SK-N-SH treated with all-trans-retinoic acid at 6 μM for 48 hours (cell line): ENCODE measurements around the gene ISLR.

Experiments used
- ARNTL ChIP-seq: fragments of 450-650 bp; formaldehyde crosslinking; IDR thresholded peaks from 2 replicates; pipeline ENCODE4 v1.5.0; 2020; ENCODE audit warnings: low read depth, mild to moderate bottlenecking, moderate library complexity, borderline replicate concordance
- RARB ChIP-seq: fragments of 250-450 bp; sonication (Bioruptor Pico); IDR thresholded peaks from 2 replicates; pipeline ENCODE4 v1.8.0; 2021; ENCODE audit warnings: mild to moderate bottlenecking, moderate library complexity
- SNAI2 ChIP-seq: fragments of 250-450 bp; sonication (Bioruptor Pico); IDR thresholded peaks from 2 replicates; pipeline ENCODE4 v1.5.0; 2020; ENCODE audit warnings: mild to moderate bottlenecking, moderate library complexity
- TOX ChIP-seq: fragments of 250-450 bp; sonication (Bioruptor Pico); IDR thresholded peaks from 2 replicates; pipeline ENCODE4 v1.8.0; 2021; ENCODE audit warnings: mild to moderate bottlenecking, moderate library complexity, borderline replicate concordance
- ZFP3 ChIP-seq: fragments of 250-450 bp; sonication (Bioruptor Pico); IDR thresholded peaks from 2 replicates; pipeline ENCODE4 v1.5.0; 2020; ENCODE audit warnings: mild to moderate bottlenecking, moderate library complexity
- ZNF70 ChIP-seq: fragments of 450-650 bp; formaldehyde crosslinking; IDR thresholded peaks from 2 replicates; pipeline ENCODE4 v1.5.0; 2020; ENCODE audit warnings: mild to moderate bottlenecking, moderate library complexity
- TF ChIP-seq, protein P1 (sequence below): fragments of 250-450 bp; sonication (Bioruptor Pico); IDR thresholded peaks from 2 replicates; pipeline ENCODE4 v1.5.0; 2020; ENCODE audit warnings: mild to moderate bottlenecking, moderate library complexity
- TF ChIP-seq, protein P2 (sequence below): fragments of 250-450 bp; sonication (Bioruptor Pico); IDR thresholded peaks from 2 replicates; pipeline ENCODE4 v1.8.0; 2020; ENCODE audit warnings: mild to moderate bottlenecking, moderate library complexity, borderline replicate concordance
- TF ChIP-seq, protein P3 (sequence below): fragments of 250-450 bp; sonication (Bioruptor Pico); IDR thresholded peaks from 2 replicates; pipeline ENCODE4 v1.5.1; 2021; ENCODE audit warnings: mild to moderate bottlenecking, moderate library complexity

DNA sequence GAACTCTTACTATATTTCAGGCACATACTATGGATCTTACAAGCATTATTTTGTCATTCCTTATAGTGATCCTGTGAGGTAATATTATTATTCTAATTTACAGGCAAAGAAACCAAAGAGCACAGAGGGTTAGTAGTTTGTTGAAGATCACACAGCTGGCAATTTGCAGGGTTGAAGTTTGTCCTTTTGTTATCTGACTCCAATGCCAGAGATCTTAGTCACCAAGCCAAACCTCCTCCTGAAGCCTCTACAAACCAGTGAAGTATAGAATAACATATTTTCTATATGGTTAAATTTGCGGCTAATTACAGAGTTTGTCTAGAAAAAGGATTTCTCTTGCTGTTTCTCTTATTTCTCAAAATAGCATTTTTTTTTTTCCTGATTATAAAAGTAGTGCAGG, 31.9 kb upstream of the ISLR start:
- TF ChIP-seq SNAI2 (CRISPR knock-in tag): no peak
- TF ChIP-seq, protein P1, sequence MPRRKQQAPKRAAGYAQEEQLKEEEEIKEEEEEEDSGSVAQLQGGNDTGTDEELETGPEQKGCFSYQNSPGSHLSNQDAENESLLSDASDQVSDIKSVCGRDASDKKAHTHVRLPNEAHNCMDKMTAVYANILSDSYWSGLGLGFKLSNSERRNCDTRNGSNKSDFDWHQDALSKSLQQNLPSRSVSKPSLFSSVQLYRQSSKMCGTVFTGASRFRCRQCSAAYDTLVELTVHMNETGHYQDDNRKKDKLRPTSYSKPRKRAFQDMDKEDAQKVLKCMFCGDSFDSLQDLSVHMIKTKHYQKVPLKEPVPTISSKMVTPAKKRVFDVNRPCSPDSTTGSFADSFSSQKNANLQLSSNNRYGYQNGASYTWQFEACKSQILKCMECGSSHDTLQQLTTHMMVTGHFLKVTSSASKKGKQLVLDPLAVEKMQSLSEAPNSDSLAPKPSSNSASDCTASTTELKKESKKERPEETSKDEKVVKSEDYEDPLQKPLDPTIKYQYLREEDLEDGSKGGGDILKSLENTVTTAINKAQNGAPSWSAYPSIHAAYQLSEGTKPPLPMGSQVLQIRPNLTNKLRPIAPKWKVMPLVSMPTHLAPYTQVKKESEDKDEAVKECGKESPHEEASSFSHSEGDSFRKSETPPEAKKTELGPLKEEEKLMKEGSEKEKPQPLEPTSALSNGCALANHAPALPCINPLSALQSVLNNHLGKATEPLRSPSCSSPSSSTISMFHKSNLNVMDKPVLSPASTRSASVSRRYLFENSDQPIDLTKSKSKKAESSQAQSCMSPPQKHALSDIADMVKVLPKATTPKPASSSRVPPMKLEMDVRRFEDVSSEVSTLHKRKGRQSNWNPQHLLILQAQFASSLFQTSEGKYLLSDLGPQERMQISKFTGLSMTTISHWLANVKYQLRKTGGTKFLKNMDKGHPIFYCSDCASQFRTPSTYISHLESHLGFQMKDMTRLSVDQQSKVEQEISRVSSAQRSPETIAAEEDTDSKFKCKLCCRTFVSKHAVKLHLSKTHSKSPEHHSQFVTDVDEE (CRISPR knock-in tag): no peak
- no peak for TF ChIP-seq TOX
- TF ChIP-seq RARB (CRISPR knock-in tag): no peak
- no peak for TF ChIP-seq ZFP3 (CRISPR knock-in tag)
- TF ChIP-seq, protein P2, sequence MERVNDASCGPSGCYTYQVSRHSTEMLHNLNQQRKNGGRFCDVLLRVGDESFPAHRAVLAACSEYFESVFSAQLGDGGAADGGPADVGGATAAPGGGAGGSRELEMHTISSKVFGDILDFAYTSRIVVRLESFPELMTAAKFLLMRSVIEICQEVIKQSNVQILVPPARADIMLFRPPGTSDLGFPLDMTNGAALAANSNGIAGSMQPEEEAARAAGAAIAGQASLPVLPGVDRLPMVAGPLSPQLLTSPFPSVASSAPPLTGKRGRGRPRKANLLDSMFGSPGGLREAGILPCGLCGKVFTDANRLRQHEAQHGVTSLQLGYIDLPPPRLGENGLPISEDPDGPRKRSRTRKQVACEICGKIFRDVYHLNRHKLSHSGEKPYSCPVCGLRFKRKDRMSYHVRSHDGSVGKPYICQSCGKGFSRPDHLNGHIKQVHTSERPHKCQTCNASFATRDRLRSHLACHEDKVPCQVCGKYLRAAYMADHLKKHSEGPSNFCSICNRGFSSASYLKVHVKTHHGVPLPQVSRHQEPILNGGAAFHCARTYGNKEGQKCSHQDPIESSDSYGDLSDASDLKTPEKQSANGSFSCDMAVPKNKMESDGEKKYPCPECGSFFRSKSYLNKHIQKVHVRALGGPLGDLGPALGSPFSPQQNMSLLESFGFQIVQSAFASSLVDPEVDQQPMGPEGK: no peak
- TF ChIP-seq, protein P3, sequence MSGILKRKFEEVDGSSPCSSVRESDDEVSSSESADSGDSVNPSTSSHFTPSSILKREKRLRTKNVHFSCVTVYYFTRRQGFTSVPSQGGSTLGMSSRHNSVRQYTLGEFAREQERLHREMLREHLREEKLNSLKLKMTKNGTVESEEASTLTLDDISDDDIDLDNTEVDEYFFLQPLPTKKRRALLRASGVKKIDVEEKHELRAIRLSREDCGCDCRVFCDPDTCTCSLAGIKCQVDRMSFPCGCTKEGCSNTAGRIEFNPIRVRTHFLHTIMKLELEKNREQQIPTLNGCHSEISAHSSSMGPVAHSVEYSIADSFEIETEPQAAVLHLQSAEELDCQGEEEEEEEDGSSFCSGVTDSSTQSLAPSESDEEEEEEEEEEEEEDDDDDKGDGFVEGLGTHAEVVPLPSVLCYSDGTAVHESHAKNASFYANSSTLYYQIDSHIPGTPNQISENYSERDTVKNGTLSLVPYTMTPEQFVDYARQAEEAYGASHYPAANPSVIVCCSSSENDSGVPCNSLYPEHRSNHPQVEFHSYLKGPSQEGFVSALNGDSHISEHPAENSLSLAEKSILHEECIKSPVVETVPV (CRISPR knock-in tag): no peak
- no peak for TF ChIP-seq ARNTL (CRISPR knock-in tag)
- no peak for TF ChIP-seq ZNF70 (CRISPR knock-in tag)
